ENCODE measurements around the gene CCDC185. TPM values are rescaled to one million over a fixed set of nuclear protein-coding genes. Genes with fewer than 3 reads are reported as not detected.

CCDC185 gene
- total RNA-seq, 4 donors from 2014 or later, result 0.27 TPM; not detected in 3

GRCh38 chr1:223363856-223364684 is 29.1 kb upstream of the CCDC185 start, which contains the start of gene SUSD4:
TSS of gene SUSD4 (minus strand) at chr1:223364176. CDS start at chr1:223363425, 751 bp downstream.
- H3K4me3 ChIP-seq (replicated peaks in 1 of 3), result peak within 1 kb of the TSS in 2 of 3 donors; percentile 25 to 47
- peaks cover 0 to 16% of the 10 kb centered on the region in 2 donors for H3K4me1 ChIP-seq
- no peak within 1 kb of the TSS for H3K27ac ChIP-seq
- 0 to 2% methylated on average over 13 to 20 of the region's 111 CpGs for WGBS, 2 donors
- no peaks in the 10 kb centered on the region for H3K36me3 ChIP-seq
- TF ChIP-seq CTCF (IDR thresholded peaks at IDR 0.05) (peak in 1 of 6 experiments; percentile 4), POLR2A (IDR thresholded peaks at IDR 0.05) (no peak)
- DNase-seq, result peak; percentile 65 to 66
- intact Hi-C loops (cut with DNase I), result no loop called here
- H3K9me3 ChIP-seq, result no peaks in the 10 kb centered on the region
- no peaks in the 10 kb centered on the region for H3K27me3 ChIP-seq

- intact Hi-C loops (cut with DNase I), result no loop called here
- DNase-seq, result peak; percentile 3 to 14
- Histone ChIP-seq H3K4me3 (replicated peaks in 1 of 3) (peak overlapping the region in 2 of 3 donors; percentile 25 to 47), H3K27ac (no peak overlapping the region), H3K9me3 (no peaks in the 10 kb centered on the region), H3K27me3 (no peaks in the 10 kb centered on the region), H3K36me3 (no peaks in the 10 kb centered on the region), H3K4me1 (peaks cover 0 to 16% of the 10 kb centered on the region in 2 donors)
- TF ChIP-seq CTCF (IDR thresholded peaks at IDR 0.05) (no peak), POLR2A (IDR thresholded peaks at IDR 0.05) (no peak)
- 6% methylated on average over 24 to 29 of the region's 55 CpGs for WGBS, 2 donors
Measured at GRCh38 chr1:223364685-223365382, 28.4 kb upstream of the CCDC185 start.

- DNase-seq, result no peak
- TF ChIP-seq POLR2A (IDR thresholded peaks at IDR 0.05) (no peak), CTCF (IDR thresholded peaks at IDR 0.05) (no peak)
- H3K27ac ChIP-seq, result no peak overlapping the region
- no peaks in the 10 kb centered on the region for H3K4me1 ChIP-seq
- intact Hi-C loops (cut with DNase I), result no loop called here
- no peaks in the 10 kb centered on the region for H3K36me3 ChIP-seq
- WGBS, 2 donors, result 77 to 84% methylated on average over 4 of the region's 4 CpGs
- H3K9me3 ChIP-seq, result no peaks in the 10 kb centered on the region
- H3K27me3 ChIP-seq, result no peaks in the 10 kb centered on the region
- H3K4me3 ChIP-seq (replicated peaks in 1 of 3), result no peak overlapping the region
Measured at GRCh38 chr1:223374064-223374610, 19.1 kb upstream of the CCDC185 start.

GRCh38 chr1:223378754-223379153 is 14.5 kb upstream of the CCDC185 start:
- no peak for DNase-seq
- Histone ChIP-seq H3K4me3 (replicated peaks in 1 of 3) (no peak overlapping the region), H3K27ac (no peak overlapping the region), H3K36me3 (no peaks in the 10 kb centered on the region), H3K9me3 (no peaks in the 10 kb centered on the region), H3K27me3 (no peaks in the 10 kb centered on the region), H3K4me1 (no peaks in the 10 kb centered on the region)
- intact Hi-C loops (cut with DNase I), result no loop called here
- TF ChIP-seq CTCF (IDR thresholded peaks at IDR 0.05), result no peak
- TF ChIP-seq POLR2A (IDR thresholded peaks at IDR 0.05), result no peak
